ENCODE measurements around the gene C16orf96. TPM values are rescaled to one million over a fixed set of nuclear protein-coding genes. Genes with fewer than 3 reads are reported as not detected.

The C16orf96 gene
- polyA plus RNA-seq, 1 donor from 2014 or later = 0.05 TPM

DNA sequence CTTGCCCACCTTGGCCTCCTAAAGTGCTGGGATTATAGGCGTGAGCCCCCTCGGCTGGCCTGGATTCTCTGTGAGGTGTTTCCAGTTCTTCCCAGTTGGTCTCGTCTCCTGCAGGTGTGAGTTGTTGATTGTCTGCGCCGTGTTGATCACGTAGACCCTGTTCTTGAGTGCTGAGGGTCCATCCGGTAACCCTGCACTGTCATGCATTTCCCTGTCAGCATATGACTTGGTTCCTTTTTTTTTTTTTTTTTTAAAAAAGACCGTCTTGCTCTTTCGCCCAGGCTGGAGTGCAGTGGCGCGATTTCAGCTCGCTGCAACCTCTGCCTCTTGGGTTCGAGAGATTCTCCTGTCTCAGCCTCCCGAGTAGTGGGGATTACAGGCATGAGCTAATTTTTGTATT, 85.8 kb downstream of the C16orf96 start:
- Mint-ChIP-seq H3K9me3 (no peaks in the 10 kb centered on the region), H3K36me3 (no peaks in the 10 kb centered on the region), H3K27ac (no peak overlapping the region), H3K4me1 (peaks cover 0 to 18% (median 15%) of the 10 kb centered on the region in 3 donors), H3K4me3 (peak overlapping the region in 1 of 4 donors; percentile 39), H3K27me3 (no peaks in the 10 kb centered on the region)

DNA sequence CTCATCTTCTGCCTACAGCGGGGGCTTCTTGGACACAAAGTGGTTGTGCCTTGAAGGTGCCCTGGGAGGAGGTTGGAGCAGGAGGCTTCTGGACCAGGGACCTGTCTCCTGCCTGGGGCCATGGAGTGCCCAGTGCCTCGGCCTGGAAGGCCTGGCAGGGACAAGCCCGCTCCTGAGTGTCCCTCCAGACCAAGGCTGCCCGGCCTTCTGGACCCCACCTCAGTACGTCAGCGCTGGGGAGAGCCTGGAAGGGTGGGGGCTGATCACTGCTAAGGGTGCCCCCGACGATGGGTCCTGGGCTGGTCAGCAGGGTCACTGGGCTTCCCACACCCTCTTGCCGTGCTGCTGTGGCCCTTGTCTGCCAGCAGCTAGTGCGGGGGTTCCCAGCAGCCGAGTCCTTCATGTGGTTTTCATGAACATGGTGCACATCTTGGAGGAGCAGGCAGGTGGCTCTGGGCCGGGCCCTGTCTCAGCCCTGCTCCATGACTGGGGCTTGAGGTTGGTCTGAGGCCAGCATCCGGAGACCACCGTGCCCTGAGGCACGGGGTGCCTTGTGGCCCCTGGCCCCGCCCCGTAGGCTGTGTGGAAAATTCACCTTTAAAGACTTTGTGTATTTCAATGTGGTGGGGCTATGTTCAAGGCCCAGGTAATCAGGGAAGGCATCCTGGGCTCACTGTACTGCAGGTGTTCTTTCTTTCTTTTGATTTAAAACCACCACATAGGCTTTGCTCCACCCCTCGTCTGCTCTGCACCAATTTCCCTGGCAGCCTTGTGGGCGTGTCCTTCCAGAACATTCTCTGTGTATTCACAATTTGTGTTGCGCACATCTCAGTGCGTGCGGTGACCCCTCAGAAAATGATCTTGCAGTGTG, 90.9 kb downstream of the C16orf96 start:
- Mint-ChIP-seq H3K36me3 (peaks cover 2% of the 10 kb centered on the region), H3K4me3 (no peak overlapping the region), H3K4me1 (peaks cover 9 to 20% (median 14%) of the 10 kb centered on the region in 3 donors), H3K27me3 (no peaks in the 10 kb centered on the region), H3K27ac (no peak overlapping the region), H3K9me3 (no peaks in the 10 kb centered on the region)

GRCh38 chr16:4647644-4647980, 91.5 kb downstream of the C16orf96 start:
- Mint-ChIP-seq H3K4me1 (peaks cover 9 to 18% (median 15%) of the 10 kb centered on the region in 3 donors), H3K27ac (peak overlapping the region in 1 of 3 donors; percentile 39), H3K4me3 (no peak overlapping the region), H3K9me3 (no peaks in the 10 kb centered on the region), H3K36me3 (peaks cover 2% of the 10 kb centered on the region), H3K27me3 (no peaks in the 10 kb centered on the region)

GRCh38 chr16:4648917-4649316, 92.8 kb downstream of the C16orf96 start:
- H3K9me3 Mint-ChIP-seq = no peaks in the 10 kb centered on the region
- H3K27me3 Mint-ChIP-seq = no peaks in the 10 kb centered on the region
- peak overlapping the region in 2 of 3 donors; percentile 12 to 46 for H3K27ac Mint-ChIP-seq
- H3K36me3 Mint-ChIP-seq = peaks cover 2% of the 10 kb centered on the region
- H3K4me1 Mint-ChIP-seq = peaks cover 9 to 18% (median 15%) of the 10 kb centered on the region in 3 donors
- no peak overlapping the region for H3K4me3 Mint-ChIP-seq

DNA sequence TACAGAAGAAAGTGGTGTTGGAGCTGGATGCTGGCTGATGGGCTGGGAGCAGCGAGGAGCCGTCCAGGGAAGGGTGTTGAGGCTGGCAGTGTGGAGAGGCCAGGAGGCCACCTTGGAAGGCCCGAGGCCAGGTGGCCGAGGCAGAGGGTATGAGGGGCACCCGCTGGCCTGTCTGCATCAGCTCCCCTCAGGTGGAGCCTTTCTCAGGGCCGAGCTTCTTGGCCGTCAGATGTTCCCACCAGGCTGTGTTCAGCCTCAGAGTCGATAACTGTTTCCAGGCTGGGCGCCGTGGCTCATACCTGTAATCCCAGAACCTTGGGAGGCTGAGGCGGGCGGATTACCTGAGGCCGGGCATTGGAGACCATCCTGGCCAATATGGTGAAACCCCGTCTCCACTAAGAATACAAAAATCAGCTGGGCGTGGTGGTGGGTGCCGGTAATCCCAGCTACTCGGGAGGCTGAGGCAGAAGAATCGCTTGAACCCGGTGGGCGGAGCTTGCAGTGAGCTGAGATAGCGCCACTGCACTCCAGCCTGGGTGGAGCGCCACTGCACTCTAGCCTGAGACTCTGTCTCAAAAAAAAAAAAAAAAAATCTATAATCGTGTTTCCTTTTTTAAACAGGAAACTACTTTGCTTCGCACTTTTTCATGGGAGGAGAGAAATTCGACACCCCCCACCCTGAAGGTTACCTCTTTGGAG, 93.8 kb downstream of the C16orf96 start:
- H3K4me3 Mint-ChIP-seq = no peak overlapping the region
- peaks cover 9 to 18% (median 15%) of the 10 kb centered on the region in 3 donors for H3K4me1 Mint-ChIP-seq
- H3K9me3 Mint-ChIP-seq = no peaks in the 10 kb centered on the region

More for the DNA sequence above, 93.8 kb downstream of the C16orf96 start:
- H3K27ac Mint-ChIP-seq = peak overlapping the region in 2 of 3 donors; percentile 67 to 72
- peaks cover 2% of the 10 kb centered on the region for H3K36me3 Mint-ChIP-seq
- H3K27me3 Mint-ChIP-seq = no peaks in the 10 kb centered on the region

Other genes with a start within 250 kb of the C16orf96 start
- gene GLIS2, start 240.3 kb upstream of the C16orf96 start, polyA plus RNA-seq = not detected
- gene PAM16, start 205.0 kb upstream of the C16orf96 start, polyA plus RNA-seq = 40.4 TPM
- gene VASN, start 184.5 kb upstream of the C16orf96 start, polyA plus RNA-seq = 0.45 TPM
- 108 TPM for gene CORO7, start 139.7 kb upstream of the C16orf96 start, polyA plus RNA-seq
- 42.7 TPM for gene DNAJA3, start 130.5 kb upstream of the C16orf96 start, polyA plus RNA-seq
- 45.3 TPM for gene NMRAL1, start 81.7 kb upstream of the C16orf96 start, polyA plus RNA-seq
- gene HMOX2, start 79.9 kb upstream of the C16orf96 start, polyA plus RNA-seq = 75.9 TPM
- 28.5 TPM for gene CDIP1, start 17.6 kb upstream of the C16orf96 start, polyA plus RNA-seq
- 6.7 TPM for gene UBALD1, start 58.5 kb downstream of the C16orf96 start, polyA plus RNA-seq
- 8.5 TPM for gene MGRN1, start 68.5 kb downstream of the C16orf96 start, polyA plus RNA-seq
- gene NUDT16L1, start 137.2 kb downstream of the C16orf96 start, polyA plus RNA-seq = 74.0 TPM
- 5.3 TPM for gene ANKS3, start 177.9 kb downstream of the C16orf96 start, polyA plus RNA-seq
- gene DNAAF8, start 178.2 kb downstream of the C16orf96 start, polyA plus RNA-seq = 0.35 TPM
- 17.8 TPM for gene ZNF500, start 210.8 kb downstream of the C16orf96 start, polyA plus RNA-seq
- gene SEPTIN12, start 232.0 kb downstream of the C16orf96 start, polyA plus RNA-seq = not detected
- not detected for gene SMIM22, start 239.0 kb downstream of the C16orf96 start, polyA plus RNA-seq
- gene ROGDI, start 246.3 kb downstream of the C16orf96 start, polyA plus RNA-seq = 4.0 TPM

Data from IgD-negative memory B cell (primary cell).